ENCODE measurements around the gene MVB12A.

- TF ChIP-seq EP300 (IDR thresholded peaks at IDR 0.05) (no peak), CTCF (IDR thresholded peaks at IDR 0.05) (no peak), POLR2AphosphoS5 (IDR thresholded peaks at IDR 0.05) (no peak), POLR2A (IDR thresholded peaks at IDR 0.05; ENCODE audit: low read depth) (no peak)
These were observed 15.1 kb upstream of the MVB12A start for GRCh38 chr19:17404621-17405249.

Measured in esophagus muscularis mucosa (tissue), 4 donors.